ENCODE results near the gene BRS3.
"Not testable (repeated sequence)": the region's sequence is repeated elsewhere in the genome, so short reads cannot be mapped to it uniquely, and the experiment has no call there.

BRS3 gene

GRCh38 chrX:136487647-136488046 lies at the start of gene BRS3:
Gene BRS3, plus strand, starts transcription at chrX:136487947. Its CDS starts 168 bp downstream, at chrX:136488115.
- Mint-ChIP-seq H3K27ac (no peak within 1 kb of the TSS), H3K36me3 (no peaks in the 10 kb centered on the region), H3K4me3 (no peak within 1 kb of the TSS), H3K4me1 (no peaks in the 10 kb centered on the region), H3K9me3 (no peaks in the 10 kb centered on the region)
- DNase-seq (ENCODE audit: low spot score in 2 of 2) (no peak), ATAC-seq (no peak)

DNA sequence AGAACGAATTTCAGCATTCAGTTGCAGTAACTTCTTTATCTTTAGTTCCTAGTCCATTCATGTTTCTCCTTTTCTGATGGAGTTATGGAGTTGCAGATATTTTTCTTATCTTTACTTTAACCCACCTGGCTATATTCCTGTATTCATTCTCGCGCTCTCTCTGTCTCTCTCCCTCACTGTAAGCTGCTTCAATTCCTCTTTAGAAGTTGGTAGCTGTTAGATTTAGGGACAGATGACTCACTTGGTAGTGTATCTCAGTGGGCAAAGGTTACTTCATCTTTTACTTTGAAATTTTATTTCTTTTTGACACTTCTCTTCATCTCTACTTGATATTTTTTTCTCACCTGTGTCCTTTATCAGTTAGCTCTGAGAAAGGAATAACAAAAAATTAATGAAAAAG lies 49.6 kb upstream of the BRS3 start:
- no peak overlapping the region for H3K27ac Mint-ChIP-seq

GRCh38 chrX:136445674-136446073 lies 42.1 kb upstream of the BRS3 start:
- ATAC-seq; H3K36me3 Mint-ChIP-seq; H3K9me3 Mint-ChIP-seq; H3K4me1 Mint-ChIP-seq; H3K27ac Mint-ChIP-seq; H3K4me3 Mint-ChIP-seq; DNase-seq (ENCODE audit: low spot score in 2 of 2): not testable (repeated sequence)

More for the DNA sequence above, 49.6 kb upstream of the BRS3 start:
- H3K36me3 Mint-ChIP-seq = no peaks in the 10 kb centered on the region
- H3K9me3 Mint-ChIP-seq = no peaks in the 10 kb centered on the region
- peaks cover 10% of the 10 kb centered on the region for H3K4me1 Mint-ChIP-seq
- H3K4me3 Mint-ChIP-seq = no peak overlapping the region
- DNase-seq (ENCODE audit: low spot score in 2 of 2) (no peak), ATAC-seq (no peak)

- no peaks in the 10 kb centered on the region for H3K4me1 Mint-ChIP-seq
- DNase-seq (ENCODE audit: low spot score in 2 of 2) (no peak), ATAC-seq (no peak)
- no peak overlapping the region for H3K27ac Mint-ChIP-seq
- H3K9me3 Mint-ChIP-seq = no peaks in the 10 kb centered on the region
- no peaks in the 10 kb centered on the region for H3K36me3 Mint-ChIP-seq
- no peak overlapping the region for H3K4me3 Mint-ChIP-seq
Observed at GRCh38 chrX:136446208-136446607, 41.5 kb upstream of the BRS3 start.

DNA sequence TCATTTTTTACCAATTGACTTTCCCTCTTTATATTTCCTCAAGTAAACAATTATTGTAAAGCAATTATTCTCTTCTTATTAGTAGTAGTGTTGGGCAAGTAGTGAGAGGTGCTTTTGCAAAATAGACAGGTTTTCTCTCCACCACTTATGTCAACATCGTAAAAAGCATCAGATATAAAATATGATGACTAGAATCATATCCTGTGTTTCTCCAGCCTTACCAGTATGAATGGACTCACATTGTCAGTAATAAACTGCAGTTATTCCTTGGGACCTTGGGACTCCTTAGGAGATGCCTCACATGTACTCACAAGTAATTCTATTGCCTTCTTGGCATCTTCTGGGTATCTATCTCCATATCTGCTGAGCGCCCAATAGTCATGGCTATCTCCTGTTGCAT lies 40.4 kb upstream of the BRS3 start:
- DNase-seq (ENCODE audit: low spot score in 2 of 2) = no peak
- no peak for ATAC-seq
- no peaks in the 10 kb centered on the region for H3K36me3 Mint-ChIP-seq
- no peak overlapping the region for H3K27ac Mint-ChIP-seq
- no peaks in the 10 kb centered on the region for H3K4me1 Mint-ChIP-seq
- H3K4me3 Mint-ChIP-seq = no peak overlapping the region
- no peaks in the 10 kb centered on the region for H3K9me3 Mint-ChIP-seq

DNA sequence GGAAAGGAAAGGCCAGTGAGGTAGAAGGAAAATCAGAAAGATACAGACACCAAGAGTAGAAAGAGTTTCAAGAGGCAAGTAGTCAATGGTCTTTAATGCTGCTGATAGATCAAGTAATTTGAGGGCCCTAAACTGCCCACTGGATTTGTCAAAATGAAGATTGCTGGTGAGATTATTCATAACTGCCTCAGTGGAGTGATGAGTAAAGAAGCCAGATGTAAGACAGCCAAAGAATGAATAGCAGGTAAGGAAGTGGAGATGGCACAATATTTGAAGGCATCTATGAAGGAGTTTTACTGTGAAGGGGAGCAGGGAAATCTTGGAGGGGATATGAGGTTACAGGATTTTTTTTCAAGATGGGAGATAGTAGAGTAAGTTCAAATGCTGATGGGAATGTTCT lies 39.8 kb upstream of the BRS3 start:
- no peak overlapping the region for H3K27ac Mint-ChIP-seq
- no peaks in the 10 kb centered on the region for H3K36me3 Mint-ChIP-seq
- no peak overlapping the region for H3K4me3 Mint-ChIP-seq
- H3K4me1 Mint-ChIP-seq = no peaks in the 10 kb centered on the region
- DNase-seq (ENCODE audit: low spot score in 2 of 2) = no peak
- no peaks in the 10 kb centered on the region for H3K9me3 Mint-ChIP-seq
- peak; percentile 51 for ATAC-seq

GRCh38 chrX:136450050-136450830 lies 37.5 kb upstream of the BRS3 start:
- no peak overlapping the region for H3K27ac Mint-ChIP-seq
- DNase-seq (ENCODE audit: low spot score in 2 of 2) = no peak
- ATAC-seq = no peak
- no peak overlapping the region for H3K4me3 Mint-ChIP-seq
- H3K4me1 Mint-ChIP-seq = no peaks in the 10 kb centered on the region
- H3K9me3 Mint-ChIP-seq = no peaks in the 10 kb centered on the region
- H3K36me3 Mint-ChIP-seq = no peaks in the 10 kb centered on the region

GRCh38 chrX:136452614-136453013 lies 35.1 kb upstream of the BRS3 start:
- Mint-ChIP-seq H3K4me1 (no peaks in the 10 kb centered on the region), H3K9me3 (no peaks in the 10 kb centered on the region), H3K27ac (no peak overlapping the region), H3K36me3 (no peaks in the 10 kb centered on the region), H3K4me3 (no peak overlapping the region)
- DNase-seq (ENCODE audit: low spot score in 2 of 2) = no peak
- ATAC-seq = no peak

- no peak overlapping the region for H3K4me3 Mint-ChIP-seq
- H3K9me3 Mint-ChIP-seq = no peaks in the 10 kb centered on the region
- H3K36me3 Mint-ChIP-seq = no peaks in the 10 kb centered on the region
- DNase-seq (ENCODE audit: low spot score in 2 of 2) = no peak
- no peak for ATAC-seq
- H3K4me1 Mint-ChIP-seq = no peaks in the 10 kb centered on the region
- no peak overlapping the region for H3K27ac Mint-ChIP-seq
Observed at GRCh38 chrX:136453114-136453513, 34.6 kb upstream of the BRS3 start.

- Mint-ChIP-seq H3K9me3 (no peaks in the 10 kb centered on the region), H3K4me1 (no peaks in the 10 kb centered on the region), H3K4me3 (no peak overlapping the region), H3K27ac (no peak overlapping the region), H3K36me3 (no peaks in the 10 kb centered on the region)
- no peak for ATAC-seq
- DNase-seq (ENCODE audit: low spot score in 2 of 2) = no peak
Observed at GRCh38 chrX:136453771-136454170, 34.0 kb upstream of the BRS3 start.

GRCh38 chrX:136456133-136456532 lies 31.6 kb upstream of the BRS3 start:
- no peak for ATAC-seq
- Mint-ChIP-seq H3K4me3 (no peak overlapping the region), H3K9me3 (no peaks in the 10 kb centered on the region), H3K27ac (no peak overlapping the region), H3K36me3 (no peaks in the 10 kb centered on the region), H3K4me1 (no peaks in the 10 kb centered on the region)
- no peak for DNase-seq (ENCODE audit: low spot score in 2 of 2)

GRCh38 chrX:136457303-136457917 lies 30.3 kb upstream of the BRS3 start:
- no peak for ATAC-seq
- Mint-ChIP-seq H3K36me3 (no peaks in the 10 kb centered on the region), H3K4me1 (no peaks in the 10 kb centered on the region), H3K4me3 (no peak overlapping the region), H3K9me3 (no peaks in the 10 kb centered on the region), H3K27ac (no peak overlapping the region)
- no peak for DNase-seq (ENCODE audit: low spot score in 2 of 2)

- H3K4me1 Mint-ChIP-seq = no peaks in the 10 kb centered on the region
- H3K9me3 Mint-ChIP-seq = no peaks in the 10 kb centered on the region
- H3K27ac Mint-ChIP-seq = no peak overlapping the region
- DNase-seq (ENCODE audit: low spot score in 2 of 2) (no peak), ATAC-seq (no peak)
- no peaks in the 10 kb centered on the region for H3K36me3 Mint-ChIP-seq
- no peak overlapping the region for H3K4me3 Mint-ChIP-seq
Observed at GRCh38 chrX:136464589-136464988, 23.2 kb upstream of the BRS3 start.

GRCh38 chrX:136467303-136467702 lies 20.4 kb upstream of the BRS3 start:
- H3K27ac Mint-ChIP-seq = no peak overlapping the region
- no peaks in the 10 kb centered on the region for H3K36me3 Mint-ChIP-seq
- ATAC-seq (no peak), DNase-seq (ENCODE audit: low spot score in 2 of 2) (no peak)
- no peaks in the 10 kb centered on the region for H3K9me3 Mint-ChIP-seq
- H3K4me3 Mint-ChIP-seq = no peak overlapping the region
- no peaks in the 10 kb centered on the region for H3K4me1 Mint-ChIP-seq

- no peaks in the 10 kb centered on the region for H3K9me3 Mint-ChIP-seq
- ATAC-seq = no peak
- H3K4me1 Mint-ChIP-seq = no peaks in the 10 kb centered on the region
- DNase-seq (ENCODE audit: low spot score in 2 of 2) = no peak
- no peak overlapping the region for H3K27ac Mint-ChIP-seq
- H3K4me3 Mint-ChIP-seq = no peak overlapping the region
- H3K36me3 Mint-ChIP-seq = no peaks in the 10 kb centered on the region
Observed at GRCh38 chrX:136468391-136469103, 19.2 kb upstream of the BRS3 start.

GRCh38 chrX:136473663-136474062 lies 14.1 kb upstream of the BRS3 start:
- Mint-ChIP-seq H3K4me1 (no peaks in the 10 kb centered on the region), H3K4me3 (no peak overlapping the region), H3K27ac (no peak overlapping the region), H3K36me3 (no peaks in the 10 kb centered on the region), H3K9me3 (no peaks in the 10 kb centered on the region)
- ATAC-seq (no peak), DNase-seq (ENCODE audit: low spot score in 2 of 2) (no peak)
